ENCODE data around the gene WTIP. TPM values are rescaled to one million over a fixed set of nuclear protein-coding genes. Genes with fewer than 3 reads are reported as not detected.
A peak's percentile ranks its signal among the peaks of the same experiment; 100 is the strongest.

WTIP gene
- total and polyA plus RNA-seq, 2 of the 13 experiments (the other 11 are each of a cell fraction or from before 2014, with no cell fraction given): 15.0 to 18.1 TPM

DNA sequence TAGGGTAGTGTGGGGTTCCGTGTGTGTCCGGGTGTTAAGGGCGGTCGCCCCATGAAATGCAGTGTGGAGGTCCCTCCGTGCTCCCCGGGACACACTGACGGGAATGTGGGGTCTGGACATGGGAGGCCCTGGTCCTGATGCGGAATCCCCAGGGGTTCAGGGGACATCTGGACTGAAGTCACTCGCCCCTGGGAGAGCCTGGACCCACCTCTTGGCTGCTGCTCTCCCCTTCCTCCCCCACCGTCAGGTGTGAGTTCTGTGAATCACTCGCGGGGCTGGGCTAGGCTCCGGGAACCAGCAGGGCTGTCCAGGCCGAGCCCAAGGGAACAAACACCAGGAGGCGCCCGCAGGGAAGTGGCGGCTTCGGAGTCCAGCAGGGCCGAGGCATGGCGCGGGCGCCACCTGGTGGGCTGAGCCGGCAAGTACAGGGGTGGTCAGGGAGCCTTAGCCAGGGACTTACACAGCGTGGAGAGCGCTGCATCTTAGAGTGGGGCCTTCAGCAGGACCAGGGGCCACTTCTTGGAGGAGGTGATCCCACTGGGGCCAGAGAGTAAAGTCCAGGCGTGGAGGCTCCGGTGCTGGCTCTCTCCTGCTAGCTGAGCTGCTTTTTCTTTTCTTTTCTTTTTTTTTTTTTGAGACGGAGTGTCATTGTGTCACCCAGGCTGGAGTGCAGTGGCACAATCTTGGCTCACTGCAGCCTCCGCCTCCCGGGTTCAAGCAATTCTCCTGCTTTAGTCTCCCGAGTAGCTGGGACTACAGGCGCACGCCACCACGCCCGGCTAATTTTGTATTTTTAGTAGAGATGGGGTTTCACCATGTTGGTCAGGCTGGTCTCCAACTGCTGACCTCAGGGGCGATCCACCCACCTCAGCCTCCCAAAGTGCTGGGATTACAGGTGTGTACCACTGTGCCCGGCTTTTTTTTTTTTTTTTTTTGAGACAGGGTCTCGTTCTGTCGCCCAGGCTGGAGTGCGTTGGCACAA lies 20.1 kb downstream of the WTIP start (continued):
- TF ChIP-seq ISX (CRISPR knock-in tag; conservative IDR thresholded peaks at IDR 0.05): no peak
- no peak for TF ChIP-seq MBD4 (IDR thresholded peaks at IDR 0.05; ENCODE audit: borderline replicate concordance, low read length)
- TF ChIP-seq CENPX (CRISPR knock-in tag; IDR thresholded peaks at IDR 0.05): no peak
- TF ChIP-seq, protein P1, sequence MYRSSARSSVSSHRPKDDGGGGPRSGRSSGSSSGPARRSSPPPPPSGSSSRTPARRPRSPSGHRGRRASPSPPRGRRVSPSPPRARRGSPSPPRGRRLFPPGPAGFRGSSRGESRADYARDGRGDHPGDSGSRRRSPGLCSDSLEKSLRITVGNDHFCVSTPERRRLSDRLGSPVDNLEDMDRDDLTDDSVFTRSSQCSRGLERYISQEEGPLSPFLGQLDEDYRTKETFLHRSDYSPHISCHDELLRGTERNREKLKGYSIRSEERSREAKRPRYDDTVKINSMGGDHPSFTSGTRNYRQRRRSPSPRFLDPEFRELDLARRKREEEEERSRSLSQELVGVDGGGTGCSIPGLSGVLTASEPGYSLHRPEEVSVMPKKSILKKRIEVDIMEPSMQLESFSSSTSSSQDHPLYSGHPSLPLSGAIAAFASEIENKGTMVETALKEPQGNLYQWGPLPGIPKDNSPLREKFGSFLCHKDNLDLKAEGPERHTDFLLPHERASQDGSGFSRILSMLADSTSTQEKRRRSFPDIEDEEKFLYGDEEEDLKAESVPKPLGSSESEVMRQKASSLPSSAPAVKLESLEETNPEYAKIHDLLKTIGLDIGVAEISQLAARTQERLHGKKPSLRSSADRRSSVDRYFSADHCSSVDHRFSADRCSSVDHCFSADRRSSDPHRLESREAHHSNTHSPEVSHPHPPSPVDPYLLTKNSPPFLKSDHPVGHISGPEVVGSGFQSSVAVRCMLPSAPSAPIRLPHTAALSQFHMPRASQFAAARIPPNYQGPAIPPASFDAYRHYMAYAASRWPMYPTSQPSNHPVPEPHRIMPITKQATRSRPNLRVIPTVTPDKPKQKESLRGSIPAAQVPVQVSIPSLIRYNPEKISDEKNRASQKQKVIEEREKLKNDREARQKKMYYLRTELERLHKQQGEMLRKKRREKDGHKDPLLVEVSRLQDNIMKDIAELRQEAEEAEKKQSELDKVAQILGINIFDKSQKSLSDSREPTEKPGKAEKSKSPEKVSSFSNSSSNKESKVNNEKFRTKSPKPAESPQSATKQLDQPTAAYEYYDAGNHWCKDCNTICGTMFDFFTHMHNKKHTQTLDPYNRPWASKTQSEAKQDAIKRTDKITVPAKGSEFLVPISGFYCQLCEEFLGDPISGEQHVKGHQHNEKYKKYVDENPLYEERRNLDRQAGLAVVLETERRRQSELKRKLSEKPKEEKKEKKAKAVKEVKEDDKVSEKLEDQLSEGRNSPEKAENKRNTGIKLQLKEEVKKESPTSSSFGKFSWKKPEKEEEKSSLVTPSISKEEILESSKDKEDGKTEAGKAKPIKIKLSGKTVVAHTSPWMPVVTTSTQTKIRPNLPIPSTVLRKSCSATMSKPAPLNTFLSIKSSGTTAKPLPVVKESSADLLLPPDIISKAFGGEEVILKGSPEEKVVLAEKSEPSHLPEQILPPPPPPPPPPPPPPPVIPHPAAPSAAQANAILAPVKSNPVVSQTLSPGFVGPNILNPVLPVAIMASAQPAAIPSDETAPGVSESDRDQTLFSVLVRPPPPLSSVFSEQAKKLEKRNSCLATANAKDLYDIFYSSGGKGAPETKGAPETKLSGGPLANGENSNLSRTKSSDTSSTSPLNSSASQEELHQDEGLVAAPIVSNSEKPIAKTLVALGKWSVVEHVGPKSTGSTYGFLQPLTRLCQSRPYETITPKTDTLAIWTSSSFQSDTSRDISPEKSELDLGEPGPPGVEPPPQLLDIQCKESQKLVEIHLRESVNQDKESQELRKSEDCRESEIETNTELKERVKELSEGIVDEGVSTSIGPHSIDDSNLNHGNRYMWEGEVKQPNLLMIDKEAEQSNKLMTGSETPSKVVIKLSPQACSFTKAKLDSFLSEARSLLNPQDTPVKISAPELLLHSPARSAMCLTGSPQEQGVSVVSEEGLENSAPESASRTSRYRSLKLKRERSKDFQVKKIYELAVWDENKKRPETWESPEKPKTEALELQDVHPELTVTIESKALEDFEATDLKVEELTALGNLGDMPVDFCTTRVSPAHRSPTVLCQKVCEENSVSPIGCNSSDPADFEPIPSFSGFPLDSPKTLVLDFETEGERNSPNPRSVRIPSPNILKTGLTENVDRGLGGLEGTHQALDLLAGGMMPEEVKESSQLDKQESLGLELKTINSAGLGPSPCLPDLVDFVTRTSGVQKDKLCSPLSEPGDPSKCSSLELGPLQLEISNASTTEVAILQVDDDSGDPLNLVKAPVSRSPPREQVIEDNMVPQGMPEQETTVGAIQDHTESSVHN (CRISPR knock-in tag; IDR thresholded peaks at IDR 0.05): no peak
- TF ChIP-seq, protein P2, sequence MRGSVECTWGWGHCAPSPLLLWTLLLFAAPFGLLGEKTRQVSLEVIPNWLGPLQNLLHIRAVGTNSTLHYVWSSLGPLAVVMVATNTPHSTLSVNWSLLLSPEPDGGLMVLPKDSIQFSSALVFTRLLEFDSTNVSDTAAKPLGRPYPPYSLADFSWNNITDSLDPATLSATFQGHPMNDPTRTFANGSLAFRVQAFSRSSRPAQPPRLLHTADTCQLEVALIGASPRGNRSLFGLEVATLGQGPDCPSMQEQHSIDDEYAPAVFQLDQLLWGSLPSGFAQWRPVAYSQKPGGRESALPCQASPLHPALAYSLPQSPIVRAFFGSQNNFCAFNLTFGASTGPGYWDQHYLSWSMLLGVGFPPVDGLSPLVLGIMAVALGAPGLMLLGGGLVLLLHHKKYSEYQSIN (CRISPR knock-in tag; IDR thresholded peaks at IDR 0.05; ENCODE audit: borderline replicate concordance): no peak
- TF ChIP-seq ZNF263 (CRISPR knock-in tag; IDR thresholded peaks at IDR 0.05): peak; percentile 80
- TF ChIP-seq, protein P3, sequence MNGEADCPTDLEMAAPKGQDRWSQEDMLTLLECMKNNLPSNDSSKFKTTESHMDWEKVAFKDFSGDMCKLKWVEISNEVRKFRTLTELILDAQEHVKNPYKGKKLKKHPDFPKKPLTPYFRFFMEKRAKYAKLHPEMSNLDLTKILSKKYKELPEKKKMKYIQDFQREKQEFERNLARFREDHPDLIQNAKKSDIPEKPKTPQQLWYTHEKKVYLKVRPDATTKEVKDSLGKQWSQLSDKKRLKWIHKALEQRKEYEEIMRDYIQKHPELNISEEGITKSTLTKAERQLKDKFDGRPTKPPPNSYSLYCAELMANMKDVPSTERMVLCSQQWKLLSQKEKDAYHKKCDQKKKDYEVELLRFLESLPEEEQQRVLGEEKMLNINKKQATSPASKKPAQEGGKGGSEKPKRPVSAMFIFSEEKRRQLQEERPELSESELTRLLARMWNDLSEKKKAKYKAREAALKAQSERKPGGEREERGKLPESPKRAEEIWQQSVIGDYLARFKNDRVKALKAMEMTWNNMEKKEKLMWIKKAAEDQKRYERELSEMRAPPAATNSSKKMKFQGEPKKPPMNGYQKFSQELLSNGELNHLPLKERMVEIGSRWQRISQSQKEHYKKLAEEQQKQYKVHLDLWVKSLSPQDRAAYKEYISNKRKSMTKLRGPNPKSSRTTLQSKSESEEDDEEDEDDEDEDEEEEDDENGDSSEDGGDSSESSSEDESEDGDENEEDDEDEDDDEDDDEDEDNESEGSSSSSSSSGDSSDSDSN (CRISPR knock-in tag; IDR thresholded peaks at IDR 0.05): peak; percentile 45; the same call in 1 of the 2 replicates
- peak; percentile 24 for TF ChIP-seq CBX1 (IDR thresholded peaks at IDR 0.05; ENCODE audit: low read depth)
- no peak for TF ChIP-seq ZNF510 (CRISPR knock-in tag; IDR thresholded peaks at IDR 0.05; ENCODE audit: low read depth)
- no peak for TF ChIP-seq ATF7 (IDR thresholded peaks at IDR 0.05)
- TF ChIP-seq ATF7 (CRISPR knock-in tag; IDR thresholded peaks at IDR 0.05): no peak
- TF ChIP-seq, protein P4, sequence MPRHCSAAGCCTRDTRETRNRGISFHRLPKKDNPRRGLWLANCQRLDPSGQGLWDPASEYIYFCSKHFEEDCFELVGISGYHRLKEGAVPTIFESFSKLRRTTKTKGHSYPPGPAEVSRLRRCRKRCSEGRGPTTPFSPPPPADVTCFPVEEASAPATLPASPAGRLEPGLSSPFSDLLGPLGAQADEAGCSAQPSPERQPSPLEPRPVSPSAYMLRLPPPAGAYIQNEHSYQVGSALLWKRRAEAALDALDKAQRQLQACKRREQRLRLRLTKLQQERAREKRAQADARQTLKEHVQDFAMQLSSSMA (CRISPR knock-in tag; IDR thresholded peaks at IDR 0.05): no peak
- no peak; the same call in 1 of the 2 replicates for TF ChIP-seq MAZ (IDR thresholded peaks at IDR 0.05; ENCODE audit: borderline replicate concordance, low read depth, low read length)
- TF ChIP-seq MAZ (CRISPR knock-in tag; IDR thresholded peaks at IDR 0.05; ENCODE audit: low read depth): peak; percentile 42; the same call in 1 of the 2 replicates
- TF ChIP-seq, protein P5, sequence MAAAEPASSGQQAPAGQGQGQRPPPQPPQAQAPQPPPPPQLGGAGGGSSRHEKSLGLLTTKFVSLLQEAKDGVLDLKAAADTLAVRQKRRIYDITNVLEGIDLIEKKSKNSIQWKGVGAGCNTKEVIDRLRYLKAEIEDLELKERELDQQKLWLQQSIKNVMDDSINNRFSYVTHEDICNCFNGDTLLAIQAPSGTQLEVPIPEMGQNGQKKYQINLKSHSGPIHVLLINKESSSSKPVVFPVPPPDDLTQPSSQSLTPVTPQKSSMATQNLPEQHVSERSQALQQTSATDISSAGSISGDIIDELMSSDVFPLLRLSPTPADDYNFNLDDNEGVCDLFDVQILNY (CRISPR knock-in tag; conservative IDR thresholded peaks at IDR 0.05): no peak
